Raji (cell line): ENCODE results near the gene C2CD4A.

Source experiments
- POLR2A ChIP-seq: IDR thresholded peaks from 2 replicates; pipeline ENCODE4 v1.6.1; 2011; ENCODE audit warnings: low read depth, low read length, control low read depth; ENCODE audit not compliant: insufficient read depth

C2CD4A gene

DNA sequence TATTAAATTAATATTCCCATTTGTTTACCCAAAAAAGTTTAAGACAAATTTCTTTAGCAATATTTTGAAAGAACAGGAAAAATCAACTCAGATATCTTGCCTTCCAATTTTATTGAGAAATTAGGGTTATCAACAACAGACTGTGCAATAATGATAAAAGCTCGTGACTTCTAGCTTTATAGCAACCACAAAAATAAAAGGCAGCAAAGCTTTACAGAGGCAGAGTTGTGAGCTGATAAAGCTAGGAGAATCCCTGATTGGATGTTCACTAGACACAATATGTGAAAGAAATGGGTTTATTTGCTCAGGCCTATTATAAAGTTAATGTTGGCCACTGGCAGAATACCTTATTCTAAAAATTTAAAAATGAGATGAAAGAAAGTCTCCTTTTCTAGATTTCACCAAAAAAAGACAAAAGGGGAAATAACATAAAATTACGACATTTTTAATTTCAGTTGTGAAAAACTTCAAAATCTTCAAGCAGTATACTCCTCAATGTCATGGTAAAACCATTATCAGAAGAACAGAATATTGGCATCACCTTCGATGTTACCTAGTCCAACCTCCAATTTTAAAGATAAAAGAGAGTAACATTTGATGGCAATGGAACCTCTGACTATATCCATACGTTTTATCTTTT, 9.3 kb upstream of the C2CD4A start:
- no peak for TF ChIP-seq POLR2A

DNA sequence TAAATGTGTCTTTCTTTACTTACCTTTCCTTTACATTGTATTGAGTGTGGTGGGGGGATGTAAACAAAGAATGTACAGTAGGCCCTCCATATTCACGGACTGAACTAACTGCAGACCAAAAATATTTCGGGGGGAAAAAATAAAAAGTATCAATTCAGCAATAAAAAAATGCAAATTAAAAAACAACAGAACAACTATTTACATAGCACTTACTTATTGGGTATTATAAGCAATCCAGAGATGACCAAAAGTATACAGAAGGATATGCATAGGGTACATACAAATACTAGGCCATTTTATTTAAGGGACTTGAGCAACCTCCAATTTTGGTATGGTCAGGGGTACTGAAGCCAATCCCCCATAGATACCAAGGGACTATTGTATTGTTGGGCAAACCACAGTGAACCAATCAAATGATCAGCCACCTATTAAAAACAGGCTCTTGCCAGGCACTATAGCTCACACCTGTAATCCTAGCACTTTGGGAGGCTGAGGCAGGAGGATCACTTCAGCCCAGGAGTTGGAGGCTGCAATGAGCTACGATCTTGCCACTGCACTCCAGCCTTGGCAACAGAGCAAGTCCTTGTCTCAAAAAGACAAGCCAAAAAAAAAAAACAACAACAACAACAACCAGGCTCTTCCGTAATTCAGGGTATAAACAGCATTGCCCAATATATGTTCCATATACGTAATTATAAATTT, 8.3 kb upstream of the C2CD4A start:
- TF ChIP-seq POLR2A, result no peak

DNA sequence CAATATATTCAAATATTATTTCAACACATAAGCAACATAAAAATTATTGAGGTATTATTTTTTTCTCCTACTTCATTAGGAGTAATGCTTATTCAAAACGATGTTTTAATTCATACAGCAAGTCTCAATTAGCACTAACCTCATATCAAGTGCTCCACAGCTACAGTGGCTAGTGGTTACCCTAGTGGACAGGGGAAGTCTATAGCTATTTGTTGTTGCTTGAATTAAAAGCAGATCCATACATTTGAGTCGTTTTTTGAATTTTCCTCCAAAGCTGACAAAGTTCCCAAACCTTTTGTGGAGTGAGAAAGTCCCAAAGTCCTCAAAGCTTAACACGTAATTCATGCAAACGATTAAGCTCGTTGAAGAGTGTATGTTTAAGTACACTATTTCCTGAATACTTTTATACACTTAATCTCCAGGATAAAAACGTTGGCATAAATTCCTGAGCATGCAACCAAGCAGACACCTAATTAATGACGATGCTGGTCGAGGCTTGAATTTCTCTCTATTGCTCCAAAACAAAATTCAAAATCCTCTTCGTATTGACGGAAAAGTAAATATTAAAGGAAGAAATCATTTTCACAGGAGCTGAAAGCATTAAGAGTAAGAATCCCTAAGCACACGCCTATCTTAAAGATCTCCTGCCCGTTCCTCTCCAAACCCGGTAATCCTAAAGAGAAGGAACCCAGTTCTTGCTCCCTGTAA, 7.5 kb upstream of the C2CD4A start:
- TF ChIP-seq POLR2A, result no peak

DNA sequence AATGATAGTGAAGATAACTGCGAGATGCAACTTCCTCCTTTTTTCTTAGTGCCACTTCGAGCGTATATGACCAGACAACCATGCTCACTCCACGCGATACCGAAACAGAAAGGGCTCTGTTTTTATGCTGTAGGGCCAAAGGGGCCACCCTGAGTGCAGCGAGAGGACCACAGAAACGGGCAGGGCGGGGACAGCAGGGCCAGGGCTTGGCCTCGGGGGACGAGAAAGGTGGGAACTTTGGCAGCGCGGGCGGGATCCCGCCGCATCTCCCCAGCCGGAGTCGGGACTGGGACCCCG, 7.0 kb upstream of the C2CD4A start:
- TF ChIP-seq POLR2A, result peak; percentile 12; the same call in 1 of the 2 replicates

DNA sequence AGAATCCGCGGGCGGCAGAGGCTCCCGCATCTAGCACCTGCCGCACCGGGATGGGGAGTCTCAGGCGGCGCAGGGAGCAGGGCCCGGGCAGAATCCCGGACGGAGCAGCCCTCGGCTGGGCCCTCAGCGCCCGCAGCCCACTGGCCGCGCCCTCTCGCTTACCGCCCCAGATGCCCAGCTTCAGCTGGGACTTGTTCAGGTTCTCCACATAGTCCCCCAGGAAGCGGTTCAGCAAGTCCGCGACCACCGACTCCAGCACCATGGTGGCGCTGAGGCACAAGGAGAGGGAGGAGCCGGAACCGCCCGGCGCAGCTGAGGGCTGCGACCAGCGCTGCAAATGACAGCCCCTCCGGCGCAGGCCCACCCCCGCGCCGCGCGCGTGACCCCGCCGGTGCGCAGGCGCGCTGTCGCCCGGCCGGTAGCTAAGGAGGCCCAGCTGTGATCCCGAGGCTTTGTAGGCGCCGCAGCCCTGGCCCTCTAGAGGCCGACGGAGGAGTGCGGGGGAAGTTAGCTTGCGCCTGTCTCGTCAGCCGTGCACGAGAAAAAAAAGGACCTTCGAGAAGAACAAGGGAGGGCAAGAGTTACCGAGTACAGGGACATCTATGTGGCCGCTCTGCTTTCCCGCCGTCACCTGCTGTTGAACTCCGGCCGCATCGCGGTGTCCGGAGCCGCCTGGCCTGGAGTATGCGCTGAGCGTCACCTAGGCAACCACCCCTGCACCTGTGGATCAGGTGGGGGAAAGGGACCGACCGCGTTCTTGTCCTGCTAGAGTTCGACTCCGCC, 6.5 kb upstream of the C2CD4A start, which contains the start of gene VPS13C:
VPS13C (minus strand) TSS at position 335 of the 783 bp plus-strand sequence; CDS start at position 262, 73 bp downstream.
- peak; percentile 80 for TF ChIP-seq POLR2A

DNA sequence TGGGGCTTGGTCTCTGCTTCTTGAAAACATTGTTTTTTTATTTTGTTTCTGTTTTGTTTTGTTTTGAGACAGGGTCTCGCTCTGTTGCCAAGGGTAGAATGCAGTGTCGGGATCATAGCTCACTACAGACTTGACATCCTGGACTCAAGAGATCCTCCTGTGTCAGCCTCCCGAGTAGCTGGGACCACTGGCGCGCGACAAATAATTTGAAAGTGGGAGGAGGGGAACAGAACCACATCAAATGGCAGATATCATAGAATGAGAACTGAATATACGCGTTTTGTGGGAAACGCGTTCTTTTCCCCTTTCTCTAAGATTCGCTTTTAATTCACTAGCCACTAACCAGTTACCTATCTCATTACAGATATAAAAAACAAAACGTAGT, 5.9 kb upstream of the C2CD4A start:
- no peak for TF ChIP-seq POLR2A

DNA sequence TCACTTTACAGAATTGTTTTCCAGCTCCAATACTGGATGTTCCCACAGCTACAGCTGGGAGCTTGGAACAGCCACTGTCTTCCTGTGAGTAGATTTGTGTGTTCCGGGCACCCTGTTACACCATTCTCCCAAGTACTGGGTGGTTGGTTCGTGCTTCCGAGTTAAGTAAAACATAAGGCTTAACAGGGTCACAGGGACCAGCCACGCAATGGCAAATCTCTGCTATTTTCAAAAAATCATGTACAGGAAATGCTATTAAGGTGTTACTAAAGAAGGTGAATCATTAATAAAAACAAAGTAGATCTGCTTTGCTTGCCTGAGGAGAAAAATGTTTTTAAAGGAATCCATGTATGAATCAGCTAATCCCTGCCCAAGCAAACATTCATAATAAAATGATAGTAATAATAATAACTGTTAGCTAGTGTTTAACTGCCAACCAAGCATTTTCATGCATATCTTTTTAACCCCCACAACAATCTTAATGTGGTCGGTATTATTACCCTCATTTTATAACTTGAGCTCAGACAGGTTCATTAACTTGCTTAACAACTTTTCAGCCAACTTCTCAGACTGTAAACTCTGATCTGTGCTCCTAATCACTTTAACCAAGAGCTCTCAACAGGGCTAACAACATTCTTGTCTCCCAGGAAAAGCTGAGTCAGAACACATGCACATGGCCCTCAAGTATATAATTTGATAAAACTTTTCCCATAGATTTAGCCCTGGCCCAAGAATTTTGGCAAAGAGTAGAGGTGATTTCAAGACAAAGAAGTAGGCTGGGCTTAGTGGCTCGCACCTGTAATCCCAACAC, 2.7 kb upstream of the C2CD4A start:
- no peak for TF ChIP-seq POLR2A

DNA sequence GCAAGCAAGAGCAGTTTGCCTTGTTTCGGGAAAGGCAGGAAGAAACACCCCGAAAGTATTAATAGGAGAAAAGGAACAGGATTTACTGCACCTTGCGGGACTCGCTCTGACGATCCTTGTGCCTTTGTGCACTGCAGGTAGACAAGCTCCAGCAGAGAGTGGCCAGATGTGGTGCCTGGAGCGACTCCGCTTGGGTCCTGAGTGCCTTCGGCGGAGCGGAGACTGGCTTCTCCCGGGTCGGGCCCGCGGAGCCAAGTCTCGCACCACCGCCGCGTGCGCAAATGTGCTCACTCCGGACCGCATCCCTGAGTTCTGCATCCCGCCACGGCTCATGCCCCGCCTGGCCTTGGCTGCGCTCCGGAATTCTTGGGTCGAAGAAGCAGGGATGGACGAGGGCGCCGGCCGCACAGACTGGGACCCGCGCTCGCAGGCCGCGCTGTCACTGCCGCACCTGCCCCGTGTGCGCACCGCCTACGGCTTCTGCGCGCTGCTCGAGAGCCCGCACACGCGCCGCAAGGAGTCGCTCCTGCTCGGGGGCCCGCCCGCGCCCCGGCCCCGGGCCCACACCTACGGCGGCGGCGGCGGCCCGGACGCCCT, 769 bp downstream of the C2CD4A start:
- TF ChIP-seq POLR2A, result no peak

DNA sequence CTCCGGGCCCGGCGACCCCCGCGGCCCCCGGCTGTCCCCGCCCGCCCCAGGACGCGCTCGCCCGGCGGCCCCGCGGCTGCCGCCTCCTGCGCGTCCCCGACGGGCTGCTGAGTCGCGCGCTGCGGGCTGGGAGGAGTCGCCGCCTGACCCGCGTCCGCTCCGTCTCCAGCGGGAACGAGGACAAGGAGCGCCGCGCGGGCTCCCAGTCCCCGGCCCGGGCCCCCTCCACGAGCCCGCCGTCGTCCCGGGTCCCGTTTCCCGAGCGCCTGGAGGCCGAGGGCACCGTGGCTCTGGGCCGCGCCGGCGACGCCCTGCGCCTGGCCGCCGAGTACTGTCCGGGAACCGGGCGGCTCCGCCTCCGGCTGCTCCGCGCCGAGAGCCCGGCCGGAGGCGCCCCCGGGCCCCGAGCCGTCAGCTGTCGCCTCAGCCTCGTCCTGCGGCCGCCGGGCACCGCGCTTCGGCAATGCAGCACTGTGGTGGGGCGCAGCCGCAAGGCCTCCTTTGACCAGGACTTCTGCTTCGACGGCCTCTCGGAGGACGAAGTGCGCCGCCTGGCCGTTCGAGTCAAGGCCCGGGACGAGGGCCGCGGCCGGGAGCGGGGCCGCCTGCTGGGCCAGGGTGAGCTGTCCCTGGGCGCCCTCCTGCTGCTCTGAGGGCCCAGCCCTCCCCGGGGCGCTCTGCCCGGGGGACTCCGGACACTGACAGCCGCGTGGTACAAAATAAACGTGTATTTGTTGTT, 1.5 kb downstream of the C2CD4A start:
- TF ChIP-seq POLR2A, result no peak

DNA sequence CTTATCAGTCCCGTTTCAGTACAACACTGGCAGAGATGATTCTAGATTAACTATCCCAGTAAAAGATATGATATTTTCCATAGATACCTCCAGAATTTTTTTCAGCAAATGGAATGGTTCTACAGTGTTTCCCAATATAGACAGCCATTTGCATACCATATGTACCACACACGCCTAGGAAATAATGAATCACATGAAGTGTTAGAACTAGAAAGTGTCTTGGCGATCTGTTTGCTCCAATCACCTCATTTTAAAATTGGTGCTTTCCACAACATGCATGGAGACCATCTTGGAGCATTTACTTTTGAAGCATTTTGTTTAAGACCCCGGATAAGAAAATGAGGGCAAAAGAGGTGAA, 2.0 kb downstream of the C2CD4A start:
- no peak for TF ChIP-seq POLR2A

DNA sequence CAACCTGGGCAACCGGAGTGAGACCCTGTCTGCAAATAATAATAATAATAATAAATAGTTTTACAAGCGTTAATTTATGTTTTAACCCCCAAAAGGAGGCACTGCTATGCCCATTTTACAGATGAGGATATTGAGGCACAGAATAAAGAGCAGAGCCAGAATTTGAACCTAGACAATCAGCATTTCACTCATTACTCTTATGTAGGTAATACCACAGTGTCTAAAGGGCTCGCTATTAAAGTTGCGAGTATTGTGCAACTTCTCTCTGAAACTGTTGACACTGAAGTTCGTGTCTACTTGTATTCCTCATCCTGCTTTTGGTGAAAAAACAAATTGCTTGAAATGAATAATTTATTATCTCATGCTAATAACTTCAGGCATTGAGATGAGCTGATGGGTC, 2.8 kb downstream of the C2CD4A start:
- TF ChIP-seq POLR2A, result no peak

DNA sequence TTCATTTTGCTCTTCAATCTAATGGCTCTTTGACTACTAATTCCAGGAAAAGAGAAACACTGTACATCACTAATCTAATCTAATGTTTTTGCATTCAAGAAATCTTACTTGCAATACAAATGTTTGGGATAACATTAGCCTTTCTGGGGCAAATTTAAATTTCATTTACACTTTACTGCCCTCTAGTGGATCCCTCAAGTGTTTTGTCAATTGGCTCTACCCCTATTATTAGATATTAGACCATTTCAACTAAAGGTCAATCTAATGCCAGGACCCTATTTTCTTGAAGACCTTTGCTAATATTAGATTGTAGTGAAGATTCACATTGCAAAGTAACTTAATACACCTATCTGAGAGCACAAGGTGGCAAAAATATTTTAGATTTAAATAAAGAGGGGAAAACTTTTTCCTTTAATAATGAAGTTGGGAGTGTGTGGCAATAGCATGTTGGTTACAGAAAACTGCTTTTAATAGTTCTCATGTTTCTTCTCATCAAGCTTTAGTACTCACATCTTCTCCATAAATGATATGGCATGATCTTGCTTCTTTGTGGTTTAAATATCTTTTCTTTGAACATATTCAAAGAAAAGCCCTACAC, 5.0 kb downstream of the C2CD4A start:
- no peak for TF ChIP-seq POLR2A

DNA sequence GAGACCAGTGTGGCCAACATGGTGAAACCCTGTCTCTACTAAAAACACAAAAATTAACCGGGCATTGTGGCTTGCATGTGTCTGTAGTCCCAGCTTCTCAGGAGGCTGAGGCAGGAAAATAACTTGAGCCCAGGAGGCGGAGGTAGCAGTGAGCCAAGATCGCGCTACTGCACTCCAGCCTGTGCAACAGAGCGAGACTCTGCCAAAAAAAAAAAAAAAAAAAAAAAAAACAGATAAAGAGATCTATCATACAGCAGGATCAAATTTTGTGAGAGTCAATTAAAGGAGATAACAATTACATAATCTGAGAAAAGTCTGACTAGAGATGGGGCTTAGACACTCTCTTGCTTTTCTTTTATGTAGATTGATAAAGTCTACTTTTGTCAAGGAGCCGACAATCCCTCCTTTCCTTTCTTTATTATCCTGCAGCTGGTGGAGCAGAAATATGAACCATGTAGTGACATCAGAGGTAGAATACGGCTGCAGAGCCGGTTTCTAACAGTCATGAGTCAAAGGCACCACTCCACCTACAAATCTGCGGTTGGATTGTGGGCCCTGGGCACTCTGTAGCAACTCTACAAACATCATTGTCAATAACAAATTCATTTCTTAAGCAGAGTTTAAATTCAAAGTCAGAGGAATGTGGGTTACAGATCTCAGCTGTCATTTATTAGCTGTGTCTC, 9.0 kb downstream of the C2CD4A start:
- no peak for TF ChIP-seq POLR2A
